Inflammatory macrophage treated with lipopolysaccharide for 4 hours (primary cell): ENCODE results near the gene AK8.

ENCODE experiments used
- DNase-seq: peaks from one replicate; pipeline ENCODE4 v3.0.0-alpha.2; 2020

AK8 gene

DNA sequence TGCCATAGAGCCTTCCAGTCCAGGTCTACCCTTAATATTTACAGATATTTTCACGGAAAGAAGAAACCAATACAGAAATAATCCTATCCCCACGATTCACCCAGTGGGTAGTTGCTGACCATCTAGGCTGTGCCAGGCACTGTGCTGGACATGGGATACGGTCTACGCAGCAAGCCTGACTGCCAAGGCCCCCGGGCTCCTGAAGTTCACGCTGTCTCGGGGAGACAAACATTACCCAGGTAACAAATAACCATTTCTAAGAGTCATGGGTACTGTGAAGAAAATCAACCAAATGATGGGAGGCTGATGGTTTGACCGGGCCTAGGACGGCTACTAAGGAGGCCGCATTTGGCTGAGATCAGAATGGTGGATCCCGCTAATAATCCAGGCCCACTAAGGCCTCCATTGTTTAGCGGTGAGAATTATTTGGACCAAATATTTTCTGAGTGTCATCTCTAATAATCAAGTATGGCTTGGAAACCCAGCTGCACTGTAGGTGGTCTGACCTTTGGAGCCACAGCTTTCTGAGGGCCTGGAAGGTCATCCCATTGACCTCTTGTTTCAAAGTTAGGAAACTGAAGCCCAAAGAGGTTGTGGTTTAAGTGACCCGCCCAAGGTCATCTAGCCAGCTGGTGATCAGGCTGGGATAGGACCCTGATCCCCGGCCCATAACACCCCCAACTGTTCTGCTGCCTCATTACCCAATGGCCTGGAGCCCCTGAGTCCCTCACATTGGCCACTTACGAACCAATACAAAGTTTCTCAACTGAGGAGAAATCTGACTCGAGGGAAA is 82.4 kb downstream of the AK8 start:
- DNase-seq = no peak

- no peak for DNase-seq
These were observed 83.2 kb downstream of the AK8 start for GRCh38 chr9:132794730-132795380.

DNA sequence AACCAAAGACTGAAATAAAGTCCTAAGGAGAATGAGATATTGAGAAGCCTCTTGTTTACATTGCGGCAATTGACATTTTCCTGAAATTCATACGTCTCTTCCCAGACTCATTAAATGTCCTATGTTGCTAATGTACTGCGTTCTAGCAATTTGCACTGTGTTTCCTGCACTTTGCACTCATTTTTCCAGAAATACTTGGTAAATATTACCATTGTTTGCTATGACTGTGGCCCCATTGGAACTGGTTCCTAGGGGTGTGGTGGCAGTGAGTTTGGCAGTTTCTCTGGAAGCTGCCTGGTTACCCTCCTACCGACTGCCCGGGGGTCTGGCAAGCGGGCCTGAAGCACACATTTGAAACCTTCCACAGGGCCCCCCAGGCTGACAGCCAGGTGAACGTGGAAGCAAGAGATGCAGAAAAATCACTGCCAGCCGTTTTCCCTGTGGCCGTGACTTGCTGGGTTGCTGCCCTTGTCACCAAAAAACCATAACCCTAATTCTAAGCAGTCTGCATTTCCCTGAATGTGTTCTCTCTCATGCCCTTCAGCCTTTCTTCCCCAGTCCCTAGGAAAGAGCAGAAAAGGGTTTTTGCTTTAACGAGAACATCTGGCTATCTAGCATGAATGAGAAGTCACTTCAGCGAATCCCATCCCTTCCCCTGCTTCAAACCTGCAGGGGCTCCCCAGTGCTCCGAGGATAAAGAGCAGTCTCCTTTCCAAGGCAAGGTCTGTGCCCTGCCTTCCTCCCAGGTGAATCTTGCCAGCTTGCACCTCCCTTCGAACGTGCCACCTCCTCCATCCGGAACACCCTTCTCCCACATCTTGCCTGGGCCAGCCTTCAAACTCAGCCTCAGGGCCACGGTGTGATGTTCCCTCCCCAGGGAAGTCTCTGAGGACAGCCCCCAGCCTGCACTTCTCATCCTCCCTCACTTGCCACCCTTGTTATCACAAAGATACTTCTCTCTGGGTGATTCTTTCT is 84.2 kb downstream of the AK8 start:
- no peak for DNase-seq

DNA sequence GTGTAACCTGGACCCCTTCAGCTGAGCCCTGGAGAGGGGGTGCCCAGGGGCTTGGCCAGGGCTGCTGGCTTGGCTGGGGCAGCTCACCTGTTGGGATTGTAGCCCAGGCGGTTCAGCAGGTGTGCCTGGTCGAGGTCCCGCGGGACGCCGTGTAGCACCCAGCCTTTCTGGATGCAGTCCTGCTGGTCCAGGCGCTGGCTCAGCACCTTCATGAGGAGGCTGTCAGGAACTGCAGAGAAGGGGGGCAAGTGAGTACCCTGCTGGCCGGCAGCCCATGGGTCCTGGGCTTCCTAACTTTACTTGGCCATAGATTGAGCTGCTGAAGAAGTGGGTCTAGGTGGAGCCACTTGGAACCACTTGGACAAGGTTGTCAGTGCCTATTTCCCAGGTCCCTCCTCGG is 85.5 kb downstream of the AK8 start:
- no peak for DNase-seq

DNA sequence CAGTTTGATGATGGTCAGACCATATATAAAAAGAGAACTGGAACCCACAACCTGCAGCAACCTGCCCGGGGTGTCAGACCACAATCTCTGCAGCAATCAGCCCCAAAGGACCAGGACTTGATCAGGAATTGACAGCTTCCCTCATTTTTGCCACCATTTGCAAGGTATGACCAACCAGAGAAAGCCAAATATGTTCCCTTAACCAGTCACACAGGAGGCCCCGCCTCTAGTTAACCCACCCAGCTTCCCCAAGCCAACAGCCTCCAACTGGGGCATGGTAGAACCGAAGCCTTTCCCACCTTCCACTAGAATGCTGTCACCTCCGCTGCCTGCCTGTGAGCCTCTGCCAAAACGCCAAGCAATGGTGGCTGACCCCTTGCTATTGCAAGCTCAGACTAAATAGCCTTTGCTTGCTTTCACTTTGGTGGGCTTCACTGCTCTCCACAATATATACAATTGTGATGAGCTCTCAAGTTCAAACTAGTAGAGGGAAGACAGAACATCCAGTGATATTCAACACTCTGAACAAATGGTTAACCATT is 86.3 kb downstream of the AK8 start:
- no peak for DNase-seq

DNA sequence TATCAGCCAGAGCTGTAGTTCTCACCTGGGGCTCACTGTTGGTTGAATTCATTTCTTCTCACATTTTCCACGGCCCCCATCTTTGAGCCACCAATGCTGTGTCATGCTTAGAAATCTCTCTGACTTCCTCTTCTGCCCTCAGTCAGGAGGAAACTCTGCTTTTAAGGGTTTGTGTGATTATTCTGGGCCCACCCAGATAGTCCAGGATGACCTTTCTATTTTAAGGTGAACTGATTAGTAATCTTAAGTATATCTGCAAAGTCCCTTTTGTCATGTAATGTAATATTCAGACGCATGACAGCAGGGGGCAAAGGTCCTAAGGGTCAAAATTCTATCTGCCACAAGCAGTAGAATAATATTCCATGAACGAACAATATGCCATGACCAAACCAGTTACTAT is 88.4 kb downstream of the AK8 start:
- DNase-seq = peak; percentile 77

DNA sequence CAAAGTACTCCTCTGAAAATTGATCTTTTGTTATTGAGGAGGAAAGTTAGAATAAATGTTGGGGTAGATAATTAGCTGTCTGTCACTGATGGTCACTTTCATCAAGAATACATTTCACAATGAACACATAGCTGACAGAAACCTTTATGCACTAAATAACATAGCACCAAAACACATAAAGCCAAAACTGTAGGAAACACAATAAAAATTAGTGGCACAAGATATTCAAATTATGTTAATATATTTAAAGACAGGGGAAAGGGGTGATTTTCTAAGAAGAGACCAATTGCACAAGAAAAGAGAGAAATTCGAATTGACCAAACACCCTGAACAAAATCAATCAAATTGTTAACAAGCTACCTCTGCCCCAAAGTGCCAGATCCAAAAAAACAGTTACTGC is 89.7 kb downstream of the AK8 start:
- DNase-seq = no peak

DNA sequence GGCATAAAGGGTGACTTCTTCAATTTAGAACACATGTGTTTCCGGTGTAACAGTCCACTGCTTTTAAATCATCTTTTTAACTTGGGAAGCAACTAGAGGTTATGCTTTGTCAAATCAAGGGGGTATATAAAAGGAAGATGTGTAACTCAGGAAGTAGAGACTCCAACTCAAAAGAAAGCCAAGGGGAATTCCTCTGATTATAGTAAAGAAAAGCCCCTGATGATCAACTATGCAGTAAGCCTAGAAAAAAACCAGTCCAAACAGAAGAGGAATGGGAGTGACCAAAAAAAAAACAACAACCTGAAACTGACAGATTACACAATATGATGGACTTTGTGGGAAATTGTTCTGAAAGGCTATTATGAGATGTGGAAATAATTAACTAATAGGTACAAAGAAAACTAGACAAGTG is 90.3 kb downstream of the AK8 start:
- peak; percentile 80 for DNase-seq

DNA sequence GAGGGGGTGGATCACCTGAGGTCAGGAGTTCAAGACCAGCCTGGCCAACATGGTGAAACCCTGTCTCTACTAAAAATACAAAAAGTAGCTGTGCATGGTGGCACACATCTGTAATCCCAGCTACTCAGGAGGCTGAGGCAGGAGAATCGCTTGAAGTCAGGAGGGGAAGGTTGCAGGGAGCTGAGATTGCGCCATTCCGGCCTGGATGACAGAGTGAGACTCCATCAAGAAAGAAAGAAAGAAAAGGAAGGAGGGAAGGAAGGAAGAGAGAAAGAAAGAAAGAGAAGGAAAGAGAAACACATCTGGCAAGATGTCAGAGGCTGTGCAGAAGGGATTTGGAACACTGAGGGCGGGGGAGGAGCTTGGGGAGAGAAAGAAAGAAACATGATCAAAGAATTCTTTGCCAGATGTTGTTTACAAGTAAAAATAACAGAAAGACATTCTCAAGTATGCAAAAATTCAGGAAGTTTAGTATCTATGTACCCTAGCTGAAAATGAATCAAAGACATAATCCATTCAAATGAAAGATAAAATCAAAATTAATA is 93.7 kb downstream of the AK8 start:
- no peak for DNase-seq

DNA sequence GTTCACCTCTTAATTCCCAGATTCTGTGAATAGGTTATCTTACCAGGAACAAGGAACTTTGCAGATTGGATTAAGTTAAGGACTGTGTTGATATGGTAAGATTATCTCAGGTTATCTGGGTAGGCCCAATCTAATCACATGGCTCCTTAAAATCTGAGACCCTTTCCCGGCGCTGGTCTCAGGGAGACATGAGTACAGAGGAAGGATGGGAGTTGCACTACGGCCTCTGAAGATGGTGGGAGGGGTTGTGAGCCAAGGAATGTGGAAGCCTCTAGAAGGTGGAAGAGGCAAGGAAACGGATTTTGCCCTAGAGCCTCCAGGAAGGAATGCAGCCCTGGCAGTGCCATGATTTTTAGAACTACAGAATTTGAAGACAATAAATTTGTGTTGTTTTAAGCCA is 95.1 kb downstream of the AK8 start:
- DNase-seq = no peak

DNA sequence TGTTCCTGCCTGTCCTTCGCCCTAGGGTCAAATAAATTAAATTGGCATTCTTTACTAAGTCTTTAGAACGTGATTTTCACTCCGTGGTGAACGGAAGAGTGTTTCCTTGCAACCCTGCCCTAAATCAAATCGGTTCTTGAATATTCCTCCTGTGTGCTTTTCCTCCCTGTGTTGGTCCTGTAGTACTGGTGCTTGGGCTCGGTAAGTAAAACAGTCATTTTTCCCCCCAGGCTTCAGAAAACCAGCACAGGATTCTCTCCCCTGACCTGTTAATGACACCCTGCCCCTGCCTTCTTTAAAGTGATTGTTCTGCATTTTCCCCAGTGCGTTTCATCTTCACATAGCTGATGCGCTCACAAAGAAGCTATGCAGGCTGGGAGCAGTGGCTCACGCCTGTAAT is 96.0 kb downstream of the AK8 start:
- no peak for DNase-seq

DNA sequence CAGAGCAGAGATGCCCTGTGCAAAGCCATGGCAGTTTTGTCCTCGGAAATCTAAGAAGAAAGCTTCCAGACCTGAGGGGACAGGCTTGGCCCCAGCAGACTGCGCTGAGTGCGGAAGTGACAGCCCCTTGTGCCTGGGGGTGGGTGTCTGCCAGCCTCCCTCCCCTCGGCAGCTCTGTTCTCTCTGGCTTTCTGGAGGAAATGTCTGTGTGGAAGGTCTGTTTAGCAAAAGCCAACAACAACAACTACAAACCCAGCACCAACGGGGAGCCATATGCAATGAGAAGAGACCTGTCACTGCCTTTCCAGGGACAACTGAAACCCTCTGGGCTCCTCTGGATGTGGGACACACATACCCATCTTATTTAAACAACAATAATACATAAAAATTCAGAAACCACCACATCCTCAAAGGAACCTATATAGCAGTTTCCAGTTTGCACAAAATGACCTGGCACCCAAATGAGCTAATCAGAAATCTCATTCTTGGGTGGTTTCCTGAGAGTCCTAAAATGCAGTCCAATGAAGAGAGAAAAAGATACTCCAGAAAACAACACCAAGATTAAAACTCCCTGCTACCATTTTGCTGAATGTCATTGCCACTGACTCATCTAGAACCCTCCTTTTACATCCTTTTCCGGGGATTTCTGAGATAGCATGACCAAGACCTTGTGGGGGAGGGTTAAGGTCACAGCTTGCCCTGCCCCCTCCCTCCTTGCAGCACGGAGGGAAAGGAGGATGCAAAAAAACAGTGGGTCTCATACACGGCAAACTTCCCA is 97.7 kb downstream of the AK8 start:
- DNase-seq = peak; percentile 40

- no peak for DNase-seq
These were observed 101.2 kb downstream of the AK8 start for GRCh38 chr9:132776891-132777290.

GRCh38 chr9:132776268-132776667 is 101.8 kb downstream of the AK8 start:
- no peak for DNase-seq

- DNase-seq = no peak
These were observed 102.4 kb downstream of the AK8 start for GRCh38 chr9:132775720-132776119.

DNA sequence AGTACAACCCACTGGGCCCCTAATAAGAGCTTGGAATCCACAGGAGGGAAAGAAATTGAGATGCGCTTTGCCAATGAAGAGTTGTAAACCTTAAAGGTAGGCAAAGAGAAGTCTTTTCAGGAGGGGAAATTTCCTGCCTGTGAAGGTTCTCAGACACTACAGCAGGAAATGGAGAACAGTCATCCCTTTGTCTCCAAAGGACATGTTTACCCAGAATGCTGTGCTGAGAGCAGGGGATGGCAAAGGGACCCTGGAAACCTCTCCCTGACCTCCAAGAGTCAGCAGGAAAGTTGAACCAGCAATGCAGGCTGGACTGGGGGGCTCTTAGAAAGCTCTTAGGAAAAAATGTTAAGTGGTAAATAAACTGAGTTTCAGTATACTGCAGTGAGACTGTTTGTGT is 103.2 kb downstream of the AK8 start:
- DNase-seq = no peak

- no peak for DNase-seq
These were observed 104.2 kb downstream of the AK8 start for GRCh38 chr9:132773764-132774339.

DNA sequence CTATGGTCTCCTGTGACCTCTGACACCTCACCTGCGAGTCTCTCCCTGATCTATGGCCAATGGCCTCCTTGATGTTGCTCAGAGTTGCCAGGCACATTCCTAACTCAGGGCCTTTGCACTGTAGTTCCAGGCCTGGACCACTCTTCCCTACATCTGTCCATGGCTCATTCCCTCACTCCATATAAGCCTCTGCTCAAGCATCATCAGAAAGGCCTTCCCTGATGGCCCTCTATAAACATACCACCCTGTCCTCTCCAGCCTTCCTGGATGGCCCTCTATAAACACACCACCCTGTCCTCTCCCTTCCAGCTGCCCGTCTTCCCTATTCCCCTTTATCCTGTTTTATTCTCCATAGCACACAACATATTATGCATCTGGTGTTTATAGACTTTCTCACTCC is 105.0 kb downstream of the AK8 start:
- no peak for DNase-seq

- DNase-seq = peak; percentile 20
These were observed 106.3 kb downstream of the AK8 start for GRCh38 chr9:132771752-132772151.

DNA sequence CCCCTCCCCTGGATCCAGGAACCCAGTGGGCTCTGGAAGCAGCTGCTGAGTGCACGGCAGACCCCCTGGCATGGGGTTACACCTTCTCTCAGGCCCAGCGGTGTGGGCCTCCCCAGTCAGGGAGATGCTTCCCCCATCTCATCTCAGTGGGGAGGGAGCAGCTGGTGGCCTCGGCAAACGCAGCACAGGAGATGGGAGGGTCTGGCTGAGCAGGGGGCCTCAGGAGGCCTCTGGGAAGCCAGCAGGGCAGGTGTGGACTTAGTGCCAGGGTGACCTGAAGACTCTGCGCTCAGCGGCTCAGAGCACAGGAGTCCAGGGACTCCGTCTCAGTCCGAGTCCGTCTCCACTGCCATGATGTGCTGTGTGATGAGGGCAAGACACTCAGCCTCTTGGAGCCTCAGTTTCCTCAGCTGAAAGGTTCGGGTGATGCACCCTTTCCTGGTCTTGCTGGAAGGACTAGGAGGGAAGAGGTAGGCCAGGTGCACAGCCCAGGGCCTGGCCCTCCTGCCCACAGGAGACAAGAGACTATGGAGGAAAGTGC is 107.2 kb downstream of the AK8 start:
- DNase-seq = no peak
